COLO829 (cell line): ENCODE results near the gene MAGI2.

Experiments
- DNase-seq: peaks from one replicate; pipeline ENCODE4 v3.0.0; 2012; ENCODE audit warnings: low spot score

MAGI2 gene

DNA sequence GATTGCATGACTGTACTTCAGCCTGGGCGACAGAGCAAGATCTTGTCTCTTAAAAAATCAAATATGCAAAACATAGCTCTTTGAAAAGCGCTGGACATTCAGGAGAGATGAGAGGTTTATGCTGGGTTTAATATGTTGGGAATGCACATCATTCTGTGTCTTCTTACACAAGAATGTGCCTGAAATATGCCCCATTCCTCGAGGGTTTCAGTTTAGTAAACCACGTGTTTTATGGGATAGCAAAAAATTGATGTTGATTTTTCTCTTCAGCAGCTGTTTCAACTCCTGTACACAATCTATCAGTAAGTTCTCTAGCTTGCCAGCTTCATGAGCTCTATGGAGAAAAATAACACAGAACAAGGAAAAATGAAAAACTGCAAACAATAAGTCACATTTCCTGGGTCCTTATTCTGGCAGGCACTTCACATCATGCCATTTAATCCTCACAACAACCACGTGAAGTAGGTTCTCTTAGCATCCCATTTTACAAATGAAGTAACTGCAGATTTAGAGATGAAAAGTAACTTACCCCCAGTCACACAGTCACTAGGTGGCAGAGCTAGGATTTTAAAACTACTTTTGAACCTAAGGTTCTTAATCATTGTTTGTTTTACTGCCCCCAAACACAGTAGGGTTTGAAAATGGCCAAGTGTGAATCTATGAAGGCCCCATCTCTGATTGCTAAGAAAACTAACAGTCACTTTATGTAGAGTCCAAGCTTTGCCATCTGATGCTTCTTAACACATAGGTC, 1231.3 kb downstream of the MAGI2 start:
- DNase-seq = no peak

DNA sequence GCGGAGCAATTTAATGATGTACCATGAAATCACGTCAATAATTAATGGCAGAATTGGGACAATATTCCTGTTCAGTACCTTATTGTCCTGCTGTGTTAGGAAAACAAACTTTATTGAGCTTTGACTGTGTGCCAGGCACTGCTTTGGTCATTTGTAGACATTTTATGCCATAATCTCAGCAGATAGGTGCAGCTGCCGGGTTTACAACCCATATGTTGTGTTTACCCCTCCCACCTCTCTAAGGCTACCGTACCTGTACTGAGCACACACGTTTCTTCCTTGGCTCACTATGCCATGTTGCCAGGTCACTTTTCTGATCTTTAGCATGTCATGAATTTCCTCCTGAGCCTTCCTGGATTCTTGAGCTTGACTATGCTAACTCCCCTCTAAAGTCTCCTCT, 1232.7 kb downstream of the MAGI2 start:
- DNase-seq = no peak

GRCh38 chr7:78218876-78219275, 1234.6 kb downstream of the MAGI2 start:
- no peak for DNase-seq

GRCh38 chr7:78218051-78218450, 1235.4 kb downstream of the MAGI2 start:
- no peak for DNase-seq

- DNase-seq = no peak
Measured at GRCh38 chr7:78215199-78215598, 1238.3 kb downstream of the MAGI2 start.

DNA sequence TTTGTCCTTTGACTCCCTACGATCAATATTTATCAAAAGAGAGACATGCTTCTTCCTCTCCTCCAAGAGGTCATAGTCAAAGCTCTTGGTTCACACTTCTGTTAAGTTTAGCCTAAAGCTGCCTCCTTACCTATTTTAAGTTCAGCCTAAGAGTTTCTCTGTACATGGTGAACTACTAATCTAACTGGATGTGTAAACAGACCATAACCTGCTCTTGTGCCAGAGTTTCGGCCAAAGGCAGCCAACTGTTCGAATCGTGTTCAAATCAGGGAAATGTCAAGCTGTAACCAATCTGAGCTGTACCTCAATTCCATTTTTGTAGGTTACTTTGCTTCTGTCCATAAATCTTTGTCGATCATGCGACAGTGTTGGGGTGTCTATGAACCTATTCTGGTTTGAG, 1240.1 kb downstream of the MAGI2 start:
- no peak for DNase-seq

- DNase-seq = no peak
Measured at GRCh38 chr7:78212476-78213060, 1240.9 kb downstream of the MAGI2 start.

- no peak for DNase-seq
Measured at GRCh38 chr7:78207269-78207668, 1246.2 kb downstream of the MAGI2 start.

DNA sequence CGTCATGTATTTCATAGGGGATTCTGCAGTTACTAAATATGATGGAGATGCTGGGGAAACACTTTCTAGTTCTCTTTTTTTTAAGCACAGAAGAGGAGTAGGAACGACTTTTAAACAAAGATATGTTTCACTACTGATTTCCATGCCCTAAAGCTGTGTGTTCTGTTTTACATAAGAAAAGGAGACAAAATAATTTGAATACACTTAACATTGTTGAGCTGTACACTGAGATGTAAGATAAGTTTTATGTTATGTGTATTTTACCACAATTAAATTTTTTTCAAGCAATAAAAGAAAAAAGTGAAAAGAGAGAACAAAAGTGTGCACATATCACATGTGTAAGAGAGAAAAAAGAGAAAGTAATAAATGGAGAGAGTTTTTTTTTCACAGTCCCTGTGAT, 1246.7 kb downstream of the MAGI2 start:
- no peak for DNase-seq

GRCh38 chr7:78203042-78203720, 1250.3 kb downstream of the MAGI2 start:
- no peak for DNase-seq

GRCh38 chr7:78198756-78199155, 1254.7 kb downstream of the MAGI2 start:
- no peak for DNase-seq

DNA sequence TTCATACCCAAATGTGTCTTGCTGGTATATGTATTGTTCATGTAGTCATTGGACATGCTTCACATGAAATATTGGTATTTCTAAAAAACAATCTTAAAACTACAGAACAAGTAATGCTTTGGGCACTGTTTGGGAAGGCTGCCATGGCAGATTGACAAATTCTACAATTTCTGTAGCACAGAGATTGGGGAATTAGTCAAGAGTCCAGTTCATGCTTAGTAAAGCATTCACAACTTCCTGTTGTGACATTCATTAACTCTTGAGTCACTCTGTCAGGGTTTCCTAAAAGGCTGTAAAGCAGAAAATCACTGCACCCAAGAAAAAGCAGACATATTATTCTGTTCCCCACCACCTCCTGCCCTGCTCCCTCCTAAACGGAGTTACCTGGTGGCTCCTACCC, 1256.0 kb downstream of the MAGI2 start:
- DNase-seq = no peak

DNA sequence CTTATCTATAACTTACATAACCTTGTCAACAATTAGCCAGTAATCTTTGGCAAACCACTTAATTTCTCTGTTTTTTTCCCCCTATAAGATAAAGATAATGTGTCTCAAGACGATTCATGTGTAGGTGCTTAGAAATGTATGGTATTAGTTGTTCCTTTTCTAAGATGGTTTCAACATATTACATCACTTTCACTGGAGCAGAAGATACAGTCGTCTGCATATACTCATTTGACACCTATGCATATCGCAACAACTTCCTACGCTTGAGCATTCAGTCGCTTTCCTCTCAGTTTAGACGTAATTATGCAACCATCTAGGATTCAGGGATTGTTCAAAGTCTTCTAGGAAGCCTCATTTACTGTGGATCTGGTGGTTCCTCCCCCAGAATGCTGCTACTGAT, 1258.2 kb downstream of the MAGI2 start:
- no peak for DNase-seq

- DNase-seq = no peak
Measured at GRCh38 chr7:78194611-78195010, 1258.9 kb downstream of the MAGI2 start.

DNA sequence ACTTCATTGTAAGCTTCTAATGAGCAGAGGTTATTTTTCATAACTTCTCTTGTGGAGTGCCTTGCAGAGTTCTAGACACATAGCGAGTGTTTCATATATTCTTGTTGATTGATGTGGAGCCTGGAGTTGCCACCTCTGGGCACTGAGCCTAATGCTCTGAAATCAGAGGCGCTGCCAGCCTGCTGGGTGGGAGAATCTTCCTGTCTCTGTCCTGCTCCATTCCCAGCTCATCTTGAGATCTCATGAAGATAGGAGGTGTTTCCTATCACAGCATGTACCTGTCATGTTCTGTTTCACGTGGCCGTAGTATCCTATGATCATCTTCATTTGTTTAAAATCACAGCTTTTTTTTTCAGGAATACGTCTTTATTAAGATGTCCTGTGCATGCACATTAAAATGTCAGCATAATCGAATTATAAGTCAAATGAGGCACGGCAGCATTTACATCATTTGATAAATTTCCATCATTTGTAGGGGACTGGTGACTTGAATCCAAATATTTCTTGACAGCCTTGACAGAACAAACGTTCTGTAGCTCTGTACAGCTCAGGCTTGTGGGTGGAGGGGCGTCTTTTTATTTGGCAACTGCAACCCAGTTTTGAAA, 1261.9 kb downstream of the MAGI2 start:
- DNase-seq = no peak

- DNase-seq = no peak
Measured at GRCh38 chr7:78189762-78190161, 1263.7 kb downstream of the MAGI2 start.

- DNase-seq = no peak
Measured at GRCh38 chr7:78185149-78185745, 1268.2 kb downstream of the MAGI2 start.

- DNase-seq = no peak
Measured at GRCh38 chr7:78184299-78184698, 1269.2 kb downstream of the MAGI2 start.

- DNase-seq = no peak
Measured at GRCh38 chr7:78179827-78180477, 1273.5 kb downstream of the MAGI2 start.

- DNase-seq = peak; percentile 86
Measured at GRCh38 chr7:78179211-78179610, 1274.3 kb downstream of the MAGI2 start.

- DNase-seq = no peak
Measured at GRCh38 chr7:78178319-78178718, 1275.1 kb downstream of the MAGI2 start.

- no peak for DNase-seq
Measured at GRCh38 chr7:78176171-78176570, 1277.3 kb downstream of the MAGI2 start.
